GM21576 (cell line): ENCODE measurements around the gene RPL15.
"Not testable (repeated sequence)": the region's sequence is repeated elsewhere in the genome, so short reads cannot be mapped to it uniquely, and the experiment has no call there.

Experiments used
- ATAC-seq: cut with Tn5 transposase; IDR thresholded peaks from one replicate; pipeline ENCODE4 v1.9.1; 2021; ENCODE audit warnings: mild to moderate bottlenecking, moderate library complexity; ENCODE audit not compliant: unreplicated experiment

RPL15 gene

DNA sequence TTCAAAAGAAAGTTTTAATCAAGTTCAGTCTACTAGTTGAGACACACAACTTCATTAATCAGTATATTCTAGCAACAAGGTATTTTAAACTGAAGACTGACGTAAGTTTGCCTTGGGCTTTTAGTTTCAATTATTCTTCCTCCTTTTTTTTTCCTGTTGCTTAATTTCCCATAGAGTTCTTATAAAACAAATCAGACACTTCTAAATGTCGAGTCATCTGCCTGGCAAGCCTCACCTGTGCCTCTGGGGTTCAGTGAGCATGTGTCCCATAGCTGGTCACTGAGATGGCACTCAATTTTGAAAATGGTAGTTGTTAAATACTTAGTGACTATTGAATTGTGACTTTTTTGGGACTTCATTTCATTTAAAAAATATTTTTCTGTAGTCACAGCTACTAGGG, 27.5 kb upstream of the RPL15 start:
- no peak for ATAC-seq

DNA sequence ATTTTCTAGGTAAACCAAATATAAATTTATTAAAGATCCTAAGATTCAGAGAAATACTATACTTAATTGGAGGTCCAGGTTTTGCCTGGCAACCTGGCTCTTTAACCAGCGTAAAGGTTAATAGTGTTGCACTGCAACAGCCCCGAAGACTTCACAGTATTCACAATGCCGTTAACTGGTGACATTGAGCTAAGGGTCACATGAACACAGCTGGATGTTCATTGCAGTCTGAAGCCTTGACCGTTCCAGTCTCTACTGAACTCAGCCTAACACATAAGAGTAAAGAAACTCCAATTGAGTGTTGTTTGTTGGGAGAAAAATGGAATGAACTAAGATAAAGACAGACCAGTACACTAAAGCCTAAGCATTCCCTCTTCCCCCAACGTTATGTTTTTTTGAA, 27.0 kb upstream of the RPL15 start:
- ATAC-seq: no peak

DNA sequence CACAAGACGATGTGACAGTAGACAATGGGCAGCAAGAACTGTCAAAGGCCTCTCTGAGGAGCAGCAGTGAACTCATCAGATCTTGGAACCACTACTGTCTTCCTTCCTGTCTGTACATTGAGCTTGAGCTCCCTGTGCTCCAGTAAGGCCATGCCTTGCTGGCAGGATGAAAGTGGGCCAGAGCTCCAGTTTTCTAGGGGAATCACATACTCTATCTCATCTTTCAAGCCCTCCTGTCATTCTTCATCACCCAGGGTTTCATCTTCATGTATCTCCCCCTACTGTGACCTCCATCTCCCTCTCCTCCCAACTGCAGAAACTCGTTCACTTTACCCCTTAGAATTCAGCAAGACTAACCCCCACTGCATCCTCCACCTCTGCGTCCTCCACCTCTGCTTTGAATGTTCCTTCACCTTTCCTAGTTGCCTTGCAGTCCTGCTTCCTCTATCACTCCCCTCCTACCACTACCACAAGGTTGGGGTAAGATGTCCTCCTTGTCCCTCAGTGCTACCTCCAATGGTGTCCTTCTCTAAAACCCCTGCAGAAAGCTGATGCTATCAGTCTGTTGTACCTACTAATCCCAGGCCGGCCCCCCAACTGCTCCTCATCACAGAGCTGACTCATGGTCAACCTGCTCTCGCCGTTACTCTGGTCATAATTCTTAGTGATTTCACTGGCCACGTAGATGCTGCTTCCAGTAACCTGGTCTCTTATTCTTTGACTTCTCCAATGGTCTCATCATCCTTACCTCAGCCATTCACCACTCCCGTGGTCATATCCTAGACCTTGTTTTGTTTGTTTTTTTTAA, 22.5 kb upstream of the RPL15 start:
- no peak for ATAC-seq

DNA sequence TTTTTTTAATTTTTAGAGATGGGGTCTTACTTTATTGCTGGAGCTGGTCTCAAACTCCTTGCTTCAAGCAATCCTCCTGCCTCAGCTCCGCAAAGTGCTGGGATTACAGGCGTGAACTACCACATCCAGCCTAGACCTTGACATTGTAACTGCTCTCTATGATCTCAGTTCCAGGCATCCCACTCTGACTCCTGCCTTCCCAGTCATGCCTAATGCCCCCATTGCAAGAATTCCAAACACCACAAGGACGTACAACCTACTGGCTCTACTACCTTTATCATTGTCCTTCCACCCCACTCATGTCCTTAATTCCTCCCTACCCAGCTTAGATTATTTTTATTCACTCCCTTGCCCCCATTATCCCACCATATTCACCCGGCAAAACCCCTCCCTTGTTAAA, 21.8 kb upstream of the RPL15 start:
- ATAC-seq: no peak

DNA sequence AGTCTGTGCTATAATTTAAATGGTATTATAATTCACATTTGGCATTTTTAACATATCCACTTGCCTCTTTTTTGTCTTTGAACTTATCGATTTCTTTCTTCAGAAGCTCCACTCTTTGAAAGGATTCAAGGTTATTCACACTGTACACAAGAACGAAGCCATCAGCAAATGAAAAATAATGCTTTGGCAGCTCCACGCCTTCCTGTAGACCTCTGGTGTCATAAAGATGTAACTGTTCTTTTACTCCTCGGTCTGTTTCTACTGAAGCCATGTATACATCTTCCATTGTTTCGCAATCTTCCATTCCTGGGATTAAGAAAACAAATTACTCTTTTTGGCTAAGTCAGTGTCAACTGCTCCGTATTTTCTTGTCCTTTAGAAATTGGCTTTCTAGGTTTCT, 16.2 kb upstream of the RPL15 start:
- no peak for ATAC-seq

DNA sequence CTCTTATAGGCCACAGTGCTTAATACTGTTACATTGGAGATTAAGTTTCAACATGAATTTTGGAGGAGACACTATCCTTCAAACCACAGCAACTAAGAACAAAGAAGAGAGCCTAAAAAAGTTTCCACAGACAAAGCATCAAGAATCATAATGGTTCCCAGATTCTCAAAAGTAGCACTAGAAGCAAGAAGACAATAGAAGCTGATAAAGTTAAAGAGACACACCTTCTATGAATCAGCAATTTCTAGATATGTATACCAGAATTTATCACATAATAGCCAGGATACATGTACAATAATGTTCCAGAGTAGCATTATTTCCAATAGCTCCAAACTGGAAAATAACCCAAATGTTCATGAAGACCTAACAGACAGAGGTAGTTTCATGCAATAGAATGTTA, 12.4 kb upstream of the RPL15 start:
- no peak for ATAC-seq

DNA sequence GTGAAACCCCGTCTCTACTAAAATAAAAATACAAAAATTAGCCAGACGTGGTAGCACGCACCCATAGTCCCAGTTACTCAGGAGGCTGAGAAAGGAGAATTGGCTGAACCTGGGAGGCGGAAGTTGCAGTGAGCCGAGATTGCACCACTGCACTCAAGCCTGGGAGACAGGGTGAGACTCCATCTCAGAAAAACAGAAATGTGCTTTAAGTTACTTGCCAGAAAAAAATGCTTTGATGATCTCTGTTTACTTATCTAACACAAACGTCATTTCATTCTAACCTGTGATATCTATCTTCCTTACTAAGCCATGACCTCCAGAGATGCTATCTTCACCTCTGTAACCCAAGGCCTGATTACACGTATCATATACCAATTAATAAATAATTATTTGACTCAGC, 7.6 kb upstream of the RPL15 start:
- no peak for ATAC-seq

DNA sequence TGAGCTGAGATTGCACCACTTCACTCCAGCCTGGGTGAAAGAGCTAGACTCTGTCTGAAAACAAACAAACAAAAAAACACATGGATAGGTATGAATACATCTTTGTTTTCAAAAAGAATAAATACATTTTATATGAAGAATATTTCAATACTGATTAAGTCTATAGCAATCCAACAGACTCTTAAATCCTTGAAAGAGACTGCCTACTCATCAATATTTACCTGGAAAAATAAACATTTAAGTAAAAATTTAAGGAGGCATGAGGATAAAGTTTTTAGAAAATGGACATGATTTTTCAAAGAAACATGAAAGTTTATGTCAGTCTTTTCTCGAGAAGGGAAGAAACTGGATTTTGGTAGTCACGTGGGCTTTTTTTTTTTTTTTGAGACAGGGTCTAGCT, 5.5 kb upstream of the RPL15 start:
- ATAC-seq: no peak

DNA sequence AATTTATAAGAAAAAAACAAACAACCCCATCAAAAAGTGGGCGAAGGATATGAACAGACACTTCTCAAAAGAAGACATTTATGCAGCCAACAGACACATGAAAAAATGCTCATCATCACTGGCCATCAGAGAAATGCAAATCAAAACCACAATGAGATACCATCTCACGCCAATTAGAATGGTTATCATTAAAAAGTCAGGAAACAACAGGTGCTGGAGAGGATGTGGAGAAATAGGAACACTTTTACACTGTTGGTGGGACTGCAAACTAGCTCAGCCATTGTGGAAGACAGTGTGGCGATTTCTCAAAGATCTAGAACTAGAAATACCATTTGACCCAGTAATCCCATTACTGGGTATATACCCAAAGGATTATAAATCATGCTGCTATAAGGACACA, 4.6 kb upstream of the RPL15 start:
- not testable (repeated sequence) for ATAC-seq

DNA sequence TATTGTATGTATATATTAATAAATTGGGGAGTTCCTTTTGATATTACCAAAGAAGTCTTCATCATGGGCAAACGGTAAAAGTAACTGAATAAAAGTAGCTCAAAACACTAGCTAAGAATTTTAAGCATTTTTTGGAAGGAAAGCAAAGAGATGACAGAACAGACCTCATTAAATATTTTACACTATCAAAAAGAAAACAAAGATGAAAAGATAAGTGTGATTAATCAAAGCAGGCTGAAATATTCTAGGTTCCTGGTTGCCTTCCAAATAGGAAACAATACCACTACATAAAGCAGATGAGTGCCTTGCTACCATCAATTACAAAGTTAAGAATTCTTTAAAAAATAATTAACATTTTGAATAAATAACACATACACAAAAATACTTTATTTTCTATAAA, 3.8 kb upstream of the RPL15 start:
- ATAC-seq: no peak

DNA sequence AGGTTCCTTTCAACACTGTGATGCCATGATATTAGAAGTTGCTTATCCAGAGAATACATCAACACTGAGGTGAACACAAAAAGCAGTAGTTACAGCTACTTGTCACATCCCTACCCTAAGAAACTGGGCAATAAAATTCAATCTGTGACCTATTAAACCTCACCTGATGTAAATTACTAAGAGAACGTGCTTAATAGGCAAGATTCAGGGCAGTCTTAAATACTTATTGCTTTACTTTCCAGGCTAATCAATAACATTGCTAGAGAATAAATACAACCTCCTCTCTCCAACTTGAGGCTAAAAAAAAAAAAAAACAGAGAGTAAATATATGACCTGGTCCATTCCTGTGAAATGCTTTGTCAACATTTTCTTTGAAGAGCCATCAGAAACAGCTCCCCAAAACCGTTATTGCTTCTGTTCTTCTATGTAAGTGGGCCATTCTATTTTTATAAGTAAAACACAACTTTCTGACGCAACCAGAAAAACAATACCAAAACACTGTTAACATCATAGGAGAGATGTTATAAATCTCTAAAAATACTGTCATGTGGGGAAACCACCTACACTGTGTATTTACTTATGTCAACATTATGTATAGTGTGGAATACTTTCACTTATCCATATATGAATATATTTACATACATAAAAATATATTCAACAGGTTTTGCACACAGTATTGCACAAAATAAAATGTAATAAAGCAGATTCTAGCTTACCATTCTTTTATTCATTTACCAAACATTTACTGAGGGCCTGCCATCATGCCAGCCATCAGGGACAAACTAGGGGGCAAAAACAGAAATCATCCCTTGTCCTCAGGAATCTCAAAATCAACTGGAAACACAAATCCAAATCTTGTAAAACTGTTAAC, 2.8 kb upstream of the RPL15 start:
- no peak for ATAC-seq

DNA sequence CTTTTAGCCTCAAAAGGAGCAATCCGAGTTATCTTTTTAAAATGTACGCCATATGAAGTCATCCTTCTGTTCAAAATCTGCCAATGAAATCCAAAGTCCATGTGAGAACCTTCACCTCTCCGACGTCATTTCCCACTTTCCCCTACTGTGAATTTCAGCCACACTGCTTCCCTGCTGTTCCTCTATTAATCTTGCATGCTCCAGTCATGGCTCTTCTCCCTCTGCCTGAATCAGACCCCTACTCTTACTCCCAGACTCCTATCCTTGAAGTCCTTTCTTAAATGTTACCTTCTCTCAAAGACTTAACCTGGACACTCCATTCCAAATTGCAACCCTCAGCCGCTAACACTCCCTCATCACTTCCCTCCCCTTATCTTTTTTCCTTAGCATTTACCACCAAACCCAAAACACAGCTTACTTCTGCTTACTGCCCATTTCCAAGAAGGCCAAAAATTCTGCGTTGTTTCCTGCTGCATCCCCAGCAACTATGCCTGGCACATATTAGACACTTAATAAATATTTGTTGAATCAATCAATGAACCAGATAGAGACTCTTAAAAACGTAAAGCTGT, 1.3 kb upstream of the RPL15 start:
- no peak for ATAC-seq

DNA sequence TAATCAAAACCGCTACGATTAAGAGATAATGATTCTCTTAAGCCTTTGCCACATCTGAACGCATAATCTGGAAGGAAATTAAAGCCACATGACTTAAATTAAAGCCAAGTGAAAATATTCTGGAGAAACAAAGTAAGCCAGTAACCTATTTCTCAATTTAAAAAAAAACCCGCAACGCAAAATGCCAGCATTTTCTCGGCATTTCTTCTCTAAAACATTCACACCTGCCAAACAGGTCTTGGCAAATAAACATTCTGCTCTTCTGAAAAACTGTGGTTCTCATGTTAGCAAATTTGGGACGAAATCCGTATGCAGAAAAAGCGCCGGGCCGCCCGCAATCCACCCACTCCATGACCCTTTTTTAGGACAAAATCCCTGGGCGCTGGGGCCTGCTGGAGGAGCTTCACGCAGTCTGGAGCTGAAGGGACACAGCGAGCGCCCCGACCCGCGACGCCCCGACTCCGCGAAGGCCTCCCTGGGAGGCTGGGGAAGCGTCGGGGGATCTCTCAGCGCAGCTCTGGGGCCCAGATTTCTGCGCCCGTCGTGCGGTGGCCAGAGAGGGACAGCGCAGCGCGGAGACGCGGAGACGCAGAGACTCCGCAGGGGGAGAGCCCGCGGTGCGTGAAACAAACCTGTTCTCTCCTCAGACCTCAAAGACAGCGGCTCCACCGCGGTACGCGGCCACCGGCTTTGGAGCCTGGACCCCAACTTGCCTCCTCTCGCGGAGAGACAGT, 613 bp upstream of the RPL15 start:
- peak; percentile 42 for ATAC-seq

DNA sequence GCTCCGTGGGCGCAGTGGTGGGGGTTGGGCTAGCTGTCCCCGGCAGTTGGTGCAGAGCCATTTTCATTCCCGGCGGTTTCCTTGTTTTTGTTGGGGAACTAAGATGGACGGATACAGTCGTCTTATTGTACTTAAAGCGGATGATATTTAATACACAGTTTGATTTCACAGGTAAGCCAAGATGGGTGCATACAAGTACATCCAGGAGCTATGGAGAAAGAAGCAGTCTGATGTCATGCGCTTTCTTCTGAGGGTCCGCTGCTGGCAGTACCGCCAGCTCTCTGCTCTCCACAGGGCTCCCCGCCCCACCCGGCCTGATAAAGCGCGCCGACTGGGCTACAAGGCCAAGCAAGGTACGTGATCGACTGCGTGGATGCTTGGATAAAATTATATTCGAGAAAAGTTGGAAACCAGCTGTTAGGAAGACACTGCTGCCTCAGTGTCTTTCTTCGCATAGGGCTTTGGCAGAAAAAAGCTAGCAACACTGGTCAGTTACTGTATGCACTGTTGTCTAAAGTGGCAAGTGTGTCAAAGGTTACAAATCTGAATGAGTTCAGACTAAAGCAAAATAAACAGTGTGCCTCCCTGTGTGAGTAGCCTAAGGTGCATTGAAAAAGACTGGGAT, 859 bp downstream of the RPL15 start:
- ATAC-seq: not testable (repeated sequence)

DNA sequence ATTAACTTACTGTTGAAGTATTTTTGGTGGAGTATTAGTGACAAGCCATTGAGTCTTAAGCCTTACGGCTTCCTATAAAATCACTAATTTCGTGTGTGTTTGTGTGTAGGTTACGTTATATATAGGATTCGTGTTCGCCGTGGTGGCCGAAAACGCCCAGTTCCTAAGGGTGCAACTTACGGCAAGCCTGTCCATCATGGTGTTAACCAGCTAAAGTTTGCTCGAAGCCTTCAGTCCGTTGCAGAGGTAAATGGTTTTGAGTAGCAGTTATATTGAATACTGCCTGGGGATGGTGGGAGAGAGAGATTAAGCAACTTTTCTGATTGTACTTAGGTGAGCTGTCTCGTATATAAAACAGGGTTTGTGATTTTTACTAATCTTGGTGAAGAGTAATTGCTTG, 1.4 kb downstream of the RPL15 start:
- ATAC-seq: not testable (repeated sequence)

DNA sequence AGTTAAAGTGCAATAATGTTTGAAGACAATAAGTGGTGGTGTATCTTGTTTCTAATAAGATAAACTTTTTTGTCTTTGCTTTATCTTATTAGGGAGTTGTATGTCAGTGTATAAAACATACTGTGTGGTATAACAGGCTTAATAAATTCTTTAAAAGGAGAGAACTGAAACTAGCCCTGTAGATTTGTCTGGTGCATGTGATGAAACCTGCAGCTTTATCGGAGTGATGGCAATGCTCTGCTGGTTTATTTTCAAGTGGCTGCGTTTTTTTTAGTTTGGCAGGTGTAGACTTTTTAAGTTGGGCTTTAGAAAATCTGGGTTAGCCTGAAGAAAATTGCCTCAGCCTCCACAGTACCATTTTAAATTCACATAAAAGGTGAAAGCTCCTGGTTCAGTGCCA, 2.7 kb downstream of the RPL15 start:
- ATAC-seq: no peak

DNA sequence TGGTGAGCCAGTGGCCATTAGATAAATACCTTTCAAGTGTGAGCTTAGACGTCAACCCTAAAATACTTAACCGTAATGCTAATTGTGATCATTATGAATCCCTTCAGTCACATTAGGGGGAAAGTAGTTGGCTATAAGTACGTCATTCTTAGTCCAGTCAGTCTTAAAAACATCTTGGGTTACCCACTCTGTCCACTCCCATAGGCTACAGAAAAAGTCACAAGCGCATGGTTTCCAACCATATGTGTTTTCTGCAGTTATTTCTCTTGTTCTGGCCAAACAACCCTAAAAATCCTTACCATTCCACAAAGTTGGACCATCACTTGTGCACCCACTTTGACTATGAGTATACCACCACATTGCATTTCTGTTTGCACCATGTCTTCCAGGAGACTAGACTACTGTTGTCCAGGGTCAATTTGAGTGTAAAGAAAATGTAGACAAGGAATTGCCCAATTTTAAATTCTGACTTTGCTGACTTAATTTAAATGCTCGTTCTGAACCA, 3.3 kb downstream of the RPL15 start:
- ATAC-seq: no peak

DNA sequence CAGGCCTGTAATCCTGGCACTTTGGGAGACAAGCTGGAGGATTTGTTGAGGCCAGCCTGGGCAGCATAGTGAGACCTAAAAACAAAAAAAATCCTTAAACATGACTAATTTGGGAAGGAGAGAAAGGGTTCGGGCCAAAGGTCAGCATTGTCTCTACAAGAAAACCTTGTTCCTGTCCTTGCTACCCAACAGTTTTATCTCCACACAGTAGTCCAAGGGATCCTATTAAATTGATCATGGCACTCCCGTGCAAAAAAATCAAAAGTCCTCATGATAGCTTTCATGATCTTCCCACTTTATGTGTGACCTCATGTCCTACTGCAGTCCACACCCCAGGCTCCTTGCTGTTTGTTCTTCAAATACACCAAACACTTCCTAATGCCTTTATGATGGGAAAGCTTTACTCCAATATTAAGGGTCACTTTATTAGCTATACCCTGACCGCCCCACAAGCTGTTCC, 4.2 kb downstream of the RPL15 start:
- no peak for ATAC-seq

DNA sequence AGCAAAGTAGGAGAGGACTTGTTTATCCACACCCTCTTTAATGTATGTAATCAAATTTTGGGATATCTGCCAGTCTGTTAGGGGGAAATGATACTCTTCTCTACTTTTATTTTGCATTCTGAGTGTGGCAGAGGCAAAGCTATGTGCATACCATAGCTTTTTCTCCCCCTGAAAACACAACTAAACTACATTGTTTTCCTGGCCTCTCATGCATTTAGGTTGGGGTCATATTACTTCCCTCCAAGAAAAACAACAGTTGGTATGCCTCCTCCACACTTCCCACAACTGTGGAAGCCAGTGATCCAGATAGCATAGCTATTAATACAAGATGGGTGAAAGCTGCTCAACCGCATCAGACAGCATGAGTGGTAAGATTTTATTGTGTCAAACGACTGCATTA, 6.9 kb downstream of the RPL15 start:
- ATAC-seq: no peak

DNA sequence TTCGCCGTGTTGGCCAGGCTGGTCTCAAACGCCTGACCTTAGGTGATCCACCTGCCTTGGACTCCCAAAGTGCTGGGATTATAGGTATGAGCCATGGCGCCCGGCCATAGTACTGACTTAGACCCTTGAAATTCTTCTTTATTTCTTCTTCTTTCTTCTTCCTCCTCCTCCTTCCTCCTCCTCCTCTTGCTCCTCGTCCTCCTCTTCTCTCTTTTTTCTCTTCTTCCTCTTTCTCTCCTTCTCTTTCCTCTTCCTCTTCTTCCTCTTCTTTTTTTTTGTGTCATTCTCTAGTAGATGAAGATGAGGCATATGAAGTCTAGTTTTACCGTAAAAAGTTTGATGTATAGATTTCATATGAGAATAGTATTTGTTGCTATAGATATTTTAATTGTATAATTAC, 9.3 kb downstream of the RPL15 start:
- ATAC-seq: no peak
